Measurements from ENCODE around the gene CIB2. TPM values are rescaled to one million over a fixed set of nuclear protein-coding genes. Genes with fewer than 3 reads are reported as not detected.

Gene CIB2
- total RNA-seq, 4 donors from 2014 or later = 17.5 to 70.9 (median 21.0) TPM

- Histone ChIP-seq H3K4me1 (peaks cover 7 to 74% (median 34%) of the 10 kb centered on the region in 4 donors), H3K4me3 (no peak overlapping the region), H3K9me3 (no peaks in the 10 kb centered on the region), H3K36me3 (peaks cover 0 to 10% (median 0%) of the 10 kb centered on the region in 3 donors), H3K27ac (peak overlapping the region; percentile 59 to 82 (median 69)), H3K27me3 (no peaks in the 10 kb centered on the region)
- DNase-seq = peak in 2 of 3 donors; percentile 43 to 64
- TF ChIP-seq POLR2A (IDR thresholded peaks at IDR 0.05) = no peak
- TF ChIP-seq CTCF (IDR thresholded peaks at IDR 0.05) = no peak
Observed at GRCh38 chr15:78056714-78057269, 74.5 kb downstream of the CIB2 start.

DNA sequence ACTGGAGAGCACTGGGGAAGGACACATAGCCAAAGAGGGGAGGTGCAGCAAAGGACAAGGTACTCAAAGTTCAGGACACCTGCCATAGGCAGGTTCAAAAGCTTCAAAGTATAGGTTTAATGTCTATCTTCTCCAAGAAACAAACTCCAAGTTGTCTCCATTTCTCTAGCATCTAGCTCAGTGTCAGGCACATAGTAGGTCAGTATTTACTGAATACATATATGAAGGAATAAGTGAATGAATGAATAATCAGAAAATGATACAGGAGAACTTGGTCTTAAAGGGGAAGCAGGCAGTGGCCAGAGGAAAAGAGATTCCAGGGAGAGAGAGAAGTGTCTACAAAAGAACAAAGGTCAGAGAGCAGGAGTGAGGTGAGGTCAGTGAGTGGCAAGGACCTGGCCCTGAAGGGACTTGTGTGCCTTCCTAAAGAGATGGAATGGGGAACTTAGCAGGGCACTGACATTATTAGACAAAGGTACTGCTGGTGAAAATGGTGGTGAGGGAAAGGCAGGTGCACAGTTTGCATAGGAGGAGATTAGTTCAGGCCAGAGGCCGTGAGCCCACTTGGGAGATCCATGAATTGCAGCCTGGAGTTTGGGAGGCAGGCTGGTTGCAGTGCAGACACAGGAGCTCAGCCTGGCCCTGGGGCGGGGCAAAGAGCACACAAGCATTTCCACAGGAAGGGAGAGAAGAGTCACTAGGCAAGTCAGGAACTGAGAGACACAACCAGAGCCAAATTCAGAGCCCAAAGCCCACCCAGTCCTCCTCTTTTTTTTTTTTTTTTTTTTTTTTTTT, 75.1 kb downstream of the CIB2 start:
- Histone ChIP-seq H3K4me1 (peaks cover 7 to 77% (median 39%) of the 10 kb centered on the region in 4 donors), H3K4me3 (no peak overlapping the region), H3K27ac (peak overlapping the region; percentile 59 to 82 (median 69)), H3K27me3 (no peaks in the 10 kb centered on the region), H3K9me3 (no peaks in the 10 kb centered on the region), H3K36me3 (peaks cover 0 to 10% (median 0%) of the 10 kb centered on the region in 3 donors)
- DNase-seq = peak in 2 of 3 donors; percentile 73 to 74
- TF ChIP-seq CTCF (IDR thresholded peaks at IDR 0.05) = no peak
- TF ChIP-seq POLR2A (IDR thresholded peaks at IDR 0.05) = no peak

GRCh38 chr15:78054966-78055365, 76.3 kb downstream of the CIB2 start:
- no peaks in the 10 kb centered on the region for H3K9me3 ChIP-seq
- no peaks in the 10 kb centered on the region for H3K27me3 ChIP-seq
- DNase-seq = no peak
- no peak overlapping the region for H3K27ac ChIP-seq
- peaks cover 7 to 82% (median 44%) of the 10 kb centered on the region in 4 donors for H3K4me1 ChIP-seq
- H3K36me3 ChIP-seq = peaks cover 0 to 10% (median 0%) of the 10 kb centered on the region in 3 donors
- H3K4me3 ChIP-seq = no peak overlapping the region
- no peak for TF ChIP-seq CTCF (IDR thresholded peaks at IDR 0.05)
- no peak for TF ChIP-seq POLR2A (IDR thresholded peaks at IDR 0.05)

Small RNA genes lying within 50 kb of the gene (small RNA-seq; reads per million reads assigned to genes)
- 0 reads per million in 2 donors for gene RF00092

Other genes starting within 250 kb of the CIB2 start
- gene TBC1D2B, start 53.7 kb downstream of the CIB2 start, total RNA-seq = 10 to 100 TPM; 52.9 to 94.9 (median 72.4) TPM
- gene SH2D7, start 38.9 kb downstream of the CIB2 start, total RNA-seq = 1 to 10 TPM; 3.3 to 7.7 (median 4.6) TPM
- 100 to 1,000 TPM; 102 to 175 (median 118) TPM for gene IDH3A, start 17.9 kb upstream of the CIB2 start, total RNA-seq
- not detected for gene ACSBG1, start 103.1 kb upstream of the CIB2 start, total RNA-seq
- gene DNAJA4, start 133.1 kb upstream of the CIB2 start, total RNA-seq = 10 to 100 TPM; 25.6 to 48.9 (median 33.5) TPM
- gene SKIC8, start 168.2 kb upstream of the CIB2 start, total RNA-seq = 10 to 100 TPM; 23.7 to 46.2 (median 43.7) TPM
- gene CRABP1, start 208.9 kb upstream of the CIB2 start, total RNA-seq = 1 to 10 TPM in 1 of 4 donors, not detected in 3; 2.1 TPM

All from Peyer's patch (tissue), 4 donors.